WTC11 (cell line): ENCODE measurements around the gene CORO1C.

Source experiments
- ATF1 ChIP-seq: sonication (generic); formaldehyde crosslinking; IDR thresholded peaks from 2 replicates; pipeline ENCODE4 v1.8.1; 2023; ENCODE audit warnings: mild to moderate bottlenecking, moderate library complexity, missing genetic modification reagents
- ATF3 ChIP-seq: sonication (generic); formaldehyde crosslinking; conservative IDR thresholded peaks from 2 replicates; pipeline ENCODE4 v1.8.1; 2022; ENCODE audit warnings: mild to moderate bottlenecking, missing genetic modification reagents
- CDX4 ChIP-seq: fragments of 250-450 bp; sonication (Bioruptor Pico); IDR thresholded peaks from 2 replicates; pipeline ENCODE4 v1.9.0; 2021; ENCODE audit warnings: moderate library complexity, mild to moderate bottlenecking, inconsistent platforms, borderline replicate concordance
- CTCF ChIP-seq: fragments of 200-600 bp; IDR thresholded peaks from 2 replicates; pipeline ENCODE4 v1.8.0; 2022; ENCODE audit warnings: antibody characterized with exemption
- E2F4 ChIP-seq: sonication (generic); formaldehyde crosslinking; IDR thresholded peaks from 2 replicates; pipeline ENCODE4 v1.8.1; 2022; ENCODE audit warnings: low read depth, mild to moderate bottlenecking, moderate library complexity, missing genetic modification reagents, borderline replicate concordance
- ELF4 ChIP-seq: sonication (generic); formaldehyde crosslinking; IDR thresholded peaks from 2 replicates; pipeline ENCODE4 v1.8.1; 2022; ENCODE audit warnings: low read depth, mild to moderate bottlenecking, moderate library complexity, missing genetic modification reagents
- GABPB1 ChIP-seq: sonication (generic); formaldehyde crosslinking; IDR thresholded peaks from 2 replicates; pipeline ENCODE4 v1.8.1; 2023; ENCODE audit warnings: mild to moderate bottlenecking, missing genetic modification reagents
- MAX ChIP-seq: sonication (generic); formaldehyde crosslinking; IDR thresholded peaks from 2 replicates; pipeline ENCODE4 v1.8.0; 2022; ENCODE audit warnings: mild to moderate bottlenecking, missing genetic modification reagents
- MLX ChIP-seq: sonication (generic); formaldehyde crosslinking; IDR thresholded peaks from 2 replicates; pipeline ENCODE4 v1.8.1; 2023; ENCODE audit warnings: mild to moderate bottlenecking, missing genetic modification reagents, moderate library complexity
- NR2C2 ChIP-seq: sonication (generic); formaldehyde crosslinking; IDR thresholded peaks from 2 replicates; pipeline ENCODE4 v1.8.0; 2022; ENCODE audit warnings: mild to moderate bottlenecking, missing genetic modification reagents
- PRDM15 ChIP-seq: sonication (generic); formaldehyde crosslinking; IDR thresholded peaks from 2 replicates; pipeline ENCODE4 v1.8.0; 2022; ENCODE audit warnings: missing genetic modification reagents
- TEAD4 ChIP-seq: sonication (generic); formaldehyde crosslinking; IDR thresholded peaks from 2 replicates; pipeline ENCODE4 v1.8.0; 2022; ENCODE audit warnings: mild to moderate bottlenecking, missing genetic modification reagents
- TP53 ChIP-seq: sonication (generic); formaldehyde crosslinking; IDR thresholded peaks from 2 replicates; pipeline ENCODE4 v1.8.1; 2023; ENCODE audit warnings: mild to moderate bottlenecking, missing genetic modification reagents
- ZMAT4 ChIP-seq: fragments of 250-450 bp; sonication (Bioruptor Pico); IDR thresholded peaks from 2 replicates; pipeline ENCODE4 v1.9.0; 2021; ENCODE audit warnings: mild to moderate bottlenecking

GRCh38 chr12:108643941-108644810 is 87.1 kb downstream of the CORO1C start:
- TF ChIP-seq ATF3 (CRISPR knock-in tag): no peak
- TF ChIP-seq TP53 (CRISPR knock-in tag): no peak
- TF ChIP-seq GABPB1 (CRISPR knock-in tag): no peak
- TF ChIP-seq CTCF: no peak
- TF ChIP-seq ZMAT4 (CRISPR knock-in tag): no peak
- TF ChIP-seq PRDM15 (CRISPR knock-in tag): no peak
- no peak for TF ChIP-seq MLX (CRISPR knock-in tag)
- TF ChIP-seq ELF4 (CRISPR knock-in tag): no peak
- no peak for TF ChIP-seq CDX4
- no peak for TF ChIP-seq TEAD4 (CRISPR knock-in tag)
- no peak for TF ChIP-seq ATF1 (CRISPR knock-in tag)
- TF ChIP-seq E2F4: no peak
- TF ChIP-seq NR2C2: no peak
- TF ChIP-seq MAX (CRISPR knock-in tag): no peak
